Measurements from ENCODE around the gene CFAP46. TPM values are rescaled to one million over a fixed set of nuclear protein-coding genes. Genes with fewer than 3 reads are reported as not detected.

The CFAP46 gene
- total and polyA plus RNA-seq, 4 donors, result 3.1 to 18.8 (median 7.1) TPM

DNA sequence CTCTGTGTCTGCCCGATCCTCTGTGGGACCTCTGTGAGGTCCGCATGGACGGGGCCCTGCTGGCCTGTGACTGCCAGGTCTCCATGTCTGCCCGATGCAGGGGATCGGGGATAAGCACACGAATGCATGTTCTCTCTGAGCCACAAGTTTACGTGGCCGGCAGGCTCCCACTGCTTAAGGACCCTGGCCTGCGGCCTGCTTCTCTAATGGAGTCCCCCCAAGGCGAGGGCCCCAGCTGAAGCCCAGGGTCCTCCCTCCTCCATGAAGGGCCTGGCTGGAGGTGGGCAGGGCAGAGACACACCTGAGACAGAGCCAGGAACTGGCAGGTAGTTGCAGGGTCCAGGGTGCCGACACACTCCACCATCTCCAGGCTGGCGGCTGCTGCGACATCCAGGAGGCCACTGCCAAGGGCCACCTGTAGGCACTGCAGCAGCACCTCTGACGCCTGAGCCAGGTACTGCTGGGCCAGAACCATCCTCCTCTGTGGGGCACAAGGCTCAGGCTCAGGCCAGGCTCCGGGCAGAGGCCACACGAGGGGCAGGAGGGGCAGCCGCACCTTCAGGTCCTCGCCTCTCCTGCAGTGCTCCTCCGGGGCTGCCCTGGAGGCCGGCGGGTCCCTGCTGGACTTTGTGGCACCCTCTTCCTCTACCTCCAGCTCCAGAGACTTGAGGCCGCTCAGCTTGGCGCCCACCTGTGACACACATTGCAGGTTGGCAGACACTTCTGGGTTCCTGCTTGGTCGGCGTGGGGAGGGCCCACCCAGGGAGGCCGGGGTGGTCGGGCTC, 95.5 kb downstream of the CFAP46 start:
- 92 to 95% methylated on average over 26 to 27 of the region's 27 CpGs for WGBS, 2 donors
- DNase-seq (no peak), ATAC-seq (ENCODE audit: insufficient read depth, low FRiP score) (no peak)
- H3K27ac ChIP-seq (ENCODE audit: low read depth in 1 of 2, low read length in 1 of 2), result no peak overlapping the region
- H3K36me3 ChIP-seq (ENCODE audit: control insufficient read depth in 4 of 4, insufficient read depth in 4 of 4, low read length in 4 of 4), result no peaks in the 10 kb centered on the region
- no peaks in the 10 kb centered on the region for H3K4me1 ChIP-seq (ENCODE audit: control insufficient read depth in 5 of 5, insufficient read depth in 5 of 5, low read length in 5 of 5)
- TF ChIP-seq, protein P1, sequence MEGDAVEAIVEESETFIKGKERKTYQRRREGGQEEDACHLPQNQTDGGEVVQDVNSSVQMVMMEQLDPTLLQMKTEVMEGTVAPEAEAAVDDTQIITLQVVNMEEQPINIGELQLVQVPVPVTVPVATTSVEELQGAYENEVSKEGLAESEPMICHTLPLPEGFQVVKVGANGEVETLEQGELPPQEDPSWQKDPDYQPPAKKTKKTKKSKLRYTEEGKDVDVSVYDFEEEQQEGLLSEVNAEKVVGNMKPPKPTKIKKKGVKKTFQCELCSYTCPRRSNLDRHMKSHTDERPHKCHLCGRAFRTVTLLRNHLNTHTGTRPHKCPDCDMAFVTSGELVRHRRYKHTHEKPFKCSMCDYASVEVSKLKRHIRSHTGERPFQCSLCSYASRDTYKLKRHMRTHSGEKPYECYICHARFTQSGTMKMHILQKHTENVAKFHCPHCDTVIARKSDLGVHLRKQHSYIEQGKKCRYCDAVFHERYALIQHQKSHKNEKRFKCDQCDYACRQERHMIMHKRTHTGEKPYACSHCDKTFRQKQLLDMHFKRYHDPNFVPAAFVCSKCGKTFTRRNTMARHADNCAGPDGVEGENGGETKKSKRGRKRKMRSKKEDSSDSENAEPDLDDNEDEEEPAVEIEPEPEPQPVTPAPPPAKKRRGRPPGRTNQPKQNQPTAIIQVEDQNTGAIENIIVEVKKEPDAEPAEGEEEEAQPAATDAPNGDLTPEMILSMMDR (IDR thresholded peaks at IDR 0.05; ENCODE audit: control extremely low read depth, extremely low read depth), result no peak
- no peak overlapping the region for H3K4me3 ChIP-seq
- peaks cover 0 to 18% (median 4%) of the 10 kb centered on the region in 4 donors for H3K9me3 ChIP-seq (ENCODE audit: control insufficient read depth in 4 of 4, insufficient read depth in 3 of 4, low read length in 3 of 4)
- H3K27me3 ChIP-seq (ENCODE audit: control insufficient read depth in 3 of 3, insufficient read depth in 3 of 3, low read length in 2 of 3), result peaks cover 0 to 11% (median 0%) of the 10 kb centered on the region in 3 donors
- no peak overlapping the region for H3K9ac ChIP-seq (ENCODE audit: insufficient read depth in 1 of 2, low read length in 2 of 2)

DNA sequence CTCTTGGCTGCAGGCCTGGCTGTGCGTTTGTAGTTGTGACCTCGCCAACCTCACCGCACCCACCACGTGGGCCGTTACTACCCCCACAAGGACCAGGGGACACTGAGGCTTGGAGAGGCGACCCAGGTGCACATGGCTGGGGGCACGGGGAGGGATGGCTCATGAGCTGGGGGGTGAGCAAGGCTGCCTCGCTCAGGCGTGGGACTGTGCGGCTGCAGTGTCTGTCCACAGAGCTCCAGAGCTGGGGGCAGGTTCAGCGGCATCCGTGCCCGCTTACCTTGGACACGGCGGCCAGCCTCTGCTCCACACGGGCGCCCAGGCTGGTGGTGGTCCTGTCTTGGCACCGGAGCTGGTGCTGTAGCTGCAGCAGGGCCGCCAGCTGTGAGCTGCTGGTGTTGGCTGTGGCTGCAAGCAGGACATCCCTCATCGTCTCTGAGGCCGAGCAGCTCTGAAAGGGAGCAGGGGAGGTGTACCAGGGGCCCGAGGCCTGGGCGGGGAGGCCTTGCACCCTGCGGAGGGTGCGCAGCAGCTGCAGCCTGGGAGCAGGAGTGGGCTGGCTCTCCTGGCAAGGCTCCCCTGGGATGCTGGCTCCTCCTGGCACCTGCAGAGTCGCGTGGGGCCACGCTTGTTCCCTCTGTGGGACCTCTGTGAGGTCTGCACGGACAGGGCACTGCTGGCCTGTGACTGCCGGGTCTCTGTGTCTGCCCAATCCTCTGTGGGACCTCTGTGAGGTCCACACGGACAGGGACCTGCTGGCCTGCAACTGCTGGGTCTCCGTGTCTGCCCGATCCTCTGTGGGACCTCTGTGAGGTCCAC, 96.4 kb downstream of the CFAP46 start:
- Histone ChIP-seq H3K9ac (ENCODE audit: insufficient read depth in 1 of 2, low read length in 2 of 2) (no peak overlapping the region), H3K4me1 (ENCODE audit: control insufficient read depth in 5 of 5, insufficient read depth in 5 of 5, low read length in 5 of 5) (no peaks in the 10 kb centered on the region), H3K9me3 (ENCODE audit: control insufficient read depth in 4 of 4, insufficient read depth in 3 of 4, low read length in 3 of 4) (peaks cover 0 to 26% (median 4%) of the 10 kb centered on the region in 4 donors), H3K36me3 (ENCODE audit: control insufficient read depth in 4 of 4, insufficient read depth in 4 of 4, low read length in 4 of 4) (no peaks in the 10 kb centered on the region), H3K4me3 (no peak overlapping the region), H3K27ac (ENCODE audit: low read depth in 1 of 2, low read length in 1 of 2) (no peak overlapping the region), H3K27me3 (ENCODE audit: control insufficient read depth in 3 of 3, insufficient read depth in 3 of 3, low read length in 2 of 3) (peaks cover 0 to 11% (median 0%) of the 10 kb centered on the region in 3 donors)
- 87 to 93% methylated on average over 31 to 33 of the region's 33 CpGs for WGBS, 2 donors
- ATAC-seq (ENCODE audit: insufficient read depth, low FRiP score) (no peak), DNase-seq (no peak)
- TF ChIP-seq, protein P1 (IDR thresholded peaks at IDR 0.05; ENCODE audit: control extremely low read depth, extremely low read depth), result no peak

DNA sequence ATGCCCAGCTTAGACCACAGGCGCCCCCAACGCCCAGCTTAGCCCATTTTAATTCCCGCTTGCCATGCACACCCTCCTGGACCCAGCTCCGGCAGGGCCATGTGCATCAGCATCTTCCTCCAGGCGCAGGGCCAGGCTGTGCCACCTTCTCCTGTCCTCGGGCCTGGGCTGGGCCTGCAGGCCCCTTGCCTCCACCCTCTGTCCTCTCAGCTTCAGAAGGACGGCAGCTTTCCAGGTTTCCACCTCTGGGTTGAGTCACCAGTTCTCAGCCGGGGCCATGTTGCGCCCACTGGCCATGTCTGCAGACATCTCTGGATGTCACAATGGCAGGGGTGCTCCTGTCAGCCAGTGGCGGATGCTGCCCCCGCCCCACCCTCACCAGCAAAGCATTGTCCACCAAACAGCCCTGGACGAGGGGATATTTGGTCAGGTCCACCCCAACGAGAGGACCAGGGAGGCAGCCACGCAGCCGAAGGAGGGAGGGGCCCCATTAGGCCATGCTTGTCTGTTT, 97.3 kb downstream of the CFAP46 start:
- no peaks in the 10 kb centered on the region for H3K36me3 ChIP-seq (ENCODE audit: control insufficient read depth in 4 of 4, insufficient read depth in 4 of 4, low read length in 4 of 4)
- peaks cover 0 to 11% (median under 1%) of the 10 kb centered on the region in 3 donors for H3K27me3 ChIP-seq (ENCODE audit: control insufficient read depth in 3 of 3, insufficient read depth in 3 of 3, low read length in 2 of 3)
- TF ChIP-seq, protein P1 (IDR thresholded peaks at IDR 0.05; ENCODE audit: control extremely low read depth, extremely low read depth), result no peak
- H3K27ac ChIP-seq (ENCODE audit: low read depth in 1 of 2, low read length in 1 of 2), result no peak overlapping the region
- no peak for ATAC-seq (ENCODE audit: insufficient read depth, low FRiP score)
- H3K9ac ChIP-seq (ENCODE audit: insufficient read depth in 1 of 2, low read length in 2 of 2), result no peak overlapping the region
- no peaks in the 10 kb centered on the region for H3K4me1 ChIP-seq (ENCODE audit: control insufficient read depth in 5 of 5, insufficient read depth in 5 of 5, low read length in 5 of 5)
- WGBS, 2 donors, result 84% methylated on average over 15 of the region's 15 CpGs
- H3K9me3 ChIP-seq (ENCODE audit: control insufficient read depth in 4 of 4, insufficient read depth in 3 of 4, low read length in 3 of 4), result peaks cover 0 to 22% (median 4%) of the 10 kb centered on the region in 4 donors
- DNase-seq, result no peak
- no peak overlapping the region for H3K4me3 ChIP-seq

All from lung (tissue), 12 donors.